Measurements from ENCODE around the gene FGF21.
A peak's percentile ranks its signal among the peaks of the same experiment; 100 is the strongest.

The FGF21 gene

GRCh38 chr19:48726556-48726955, 28.8 kb upstream of the FGF21 start:
- peaks cover 54% of the 10 kb centered on the region for H3K9me3 ChIP-seq
- no peaks in the 10 kb centered on the region for H4K20me1 ChIP-seq
- peak overlapping the region; percentile 82; the same call in 1 of the 2 replicates for H3K27ac ChIP-seq
- peak overlapping the region; percentile 52 for H3K4me2 ChIP-seq
- TF ChIP-seq Cebpa-rat (IDR thresholded peaks at IDR 0.05): no peak
- no peaks in the 10 kb centered on the region for H3K27me3 ChIP-seq
- peaks cover 38% of the 10 kb centered on the region for H3K4me1 ChIP-seq
- peaks cover 64% of the 10 kb centered on the region for H3K36me3 ChIP-seq
- no peak overlapping the region for H3K9ac ChIP-seq
- peak overlapping the region; percentile 37; the same call in 1 of the 2 replicates for H3K4me3 ChIP-seq

DNA sequence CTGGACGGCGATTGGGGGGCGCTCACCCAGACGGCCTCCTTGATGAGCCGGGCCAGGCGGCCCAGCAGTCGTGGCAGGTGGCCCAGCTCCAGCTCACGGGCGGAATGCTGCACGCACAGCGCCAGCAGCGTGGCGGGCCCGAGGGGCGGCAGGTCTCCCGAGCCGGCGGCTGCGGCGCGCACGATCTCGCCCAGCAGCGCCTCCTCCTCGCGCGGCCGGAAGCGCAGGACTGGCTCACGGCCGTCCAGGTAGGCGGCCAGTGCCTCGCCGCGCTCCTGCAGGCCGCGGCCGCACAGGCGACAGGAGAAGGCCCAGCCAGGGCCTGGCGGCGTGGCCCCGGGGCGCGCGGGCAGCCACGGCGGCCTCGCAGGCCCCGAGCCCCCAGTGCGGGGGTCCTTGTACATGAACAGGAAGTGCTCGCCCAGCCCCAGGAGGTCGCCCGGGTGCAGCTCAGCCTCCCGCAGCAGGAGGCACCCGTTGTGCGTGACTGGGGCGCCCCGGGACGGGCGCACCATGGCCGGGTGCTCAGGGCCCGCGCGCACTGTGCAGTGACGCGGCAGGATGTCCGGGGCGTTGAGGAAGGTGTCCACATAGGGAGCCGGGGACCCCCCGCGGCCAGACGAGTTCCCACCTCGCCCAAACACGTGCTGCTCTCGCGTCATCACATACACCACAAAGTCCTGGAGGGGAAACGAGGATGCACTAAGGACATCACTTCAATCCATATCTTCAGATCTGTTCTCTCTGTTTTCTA, 26.2 kb upstream of the FGF21 start:
- H3K4me3 ChIP-seq: no peak overlapping the region

DNA sequence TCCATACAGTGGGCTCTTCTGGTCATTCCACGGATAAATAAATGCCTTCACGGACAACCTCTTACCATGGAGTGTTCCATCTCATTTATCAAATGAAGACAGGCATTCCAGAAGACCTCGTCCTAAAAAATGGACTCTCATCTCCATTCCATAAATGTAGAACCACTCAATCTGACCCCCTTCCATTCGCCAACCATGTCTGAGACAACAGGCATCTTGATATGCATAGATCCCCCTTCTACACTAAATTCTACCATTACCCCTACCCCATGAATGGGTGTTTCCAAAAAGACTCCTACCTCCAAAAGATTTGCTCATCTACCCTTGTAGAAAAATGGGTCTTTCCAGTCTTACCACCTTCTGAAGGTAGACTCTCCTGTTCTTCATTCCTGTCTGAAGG, 23.9 kb upstream of the FGF21 start:
- Histone ChIP-seq H3K9ac (no peak overlapping the region), H3K27me3 (no peaks in the 10 kb centered on the region), H3K9me3 (peaks cover 47% of the 10 kb centered on the region), H4K20me1 (no peaks in the 10 kb centered on the region), H3K27ac (no peak overlapping the region), H3K4me1 (peaks cover 8% of the 10 kb centered on the region), H3K4me2 (no peak overlapping the region), H3K36me3 (peaks cover 87% of the 10 kb centered on the region), H3K4me3 (no peak overlapping the region)
- TF ChIP-seq Cebpa-rat (IDR thresholded peaks at IDR 0.05): no peak

More for the DNA sequence above, 26.2 kb upstream of the FGF21 start:
- no peak for TF ChIP-seq Cebpa-rat (IDR thresholded peaks at IDR 0.05)
- Histone ChIP-seq H4K20me1 (no peaks in the 10 kb centered on the region), H3K9me3 (peaks cover 54% of the 10 kb centered on the region), H3K4me1 (peaks cover 30% of the 10 kb centered on the region), H3K27me3 (no peaks in the 10 kb centered on the region), H3K27ac (no peak overlapping the region), H3K36me3 (peaks cover 79% of the 10 kb centered on the region), H3K4me2 (no peak overlapping the region), H3K9ac (no peak overlapping the region)

DNA sequence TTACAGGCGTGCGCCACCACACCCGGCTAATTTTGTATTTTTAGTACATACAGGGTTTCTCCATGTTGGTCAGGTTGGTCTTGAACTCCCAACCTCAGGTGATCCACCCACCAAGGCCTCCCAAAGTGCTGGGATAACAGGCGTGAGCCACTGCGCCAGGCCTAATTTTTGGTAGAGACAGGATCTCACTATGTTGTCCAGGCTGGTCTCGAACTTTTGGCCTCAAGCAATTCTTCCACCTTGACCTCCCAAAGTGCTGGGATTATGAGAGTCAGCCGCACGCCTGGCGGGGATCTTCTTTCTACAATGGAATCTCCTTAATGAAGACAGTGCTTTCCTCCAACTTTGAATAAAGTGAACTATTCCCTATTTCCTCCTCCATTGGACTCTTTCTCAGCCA, 20.7 kb upstream of the FGF21 start:
- H3K9ac ChIP-seq: no peak overlapping the region
- no peaks in the 10 kb centered on the region for H3K27me3 ChIP-seq
- no peak overlapping the region for H3K27ac ChIP-seq
- no peaks in the 10 kb centered on the region for H4K20me1 ChIP-seq
- H3K4me1 ChIP-seq: peaks cover 11% of the 10 kb centered on the region
- peaks cover 16% of the 10 kb centered on the region for H3K9me3 ChIP-seq
- H3K4me2 ChIP-seq: no peak overlapping the region
- no peak overlapping the region for H3K4me3 ChIP-seq
- H3K36me3 ChIP-seq: peaks cover 57% of the 10 kb centered on the region
- TF ChIP-seq Cebpa-rat (IDR thresholded peaks at IDR 0.05): no peak

DNA sequence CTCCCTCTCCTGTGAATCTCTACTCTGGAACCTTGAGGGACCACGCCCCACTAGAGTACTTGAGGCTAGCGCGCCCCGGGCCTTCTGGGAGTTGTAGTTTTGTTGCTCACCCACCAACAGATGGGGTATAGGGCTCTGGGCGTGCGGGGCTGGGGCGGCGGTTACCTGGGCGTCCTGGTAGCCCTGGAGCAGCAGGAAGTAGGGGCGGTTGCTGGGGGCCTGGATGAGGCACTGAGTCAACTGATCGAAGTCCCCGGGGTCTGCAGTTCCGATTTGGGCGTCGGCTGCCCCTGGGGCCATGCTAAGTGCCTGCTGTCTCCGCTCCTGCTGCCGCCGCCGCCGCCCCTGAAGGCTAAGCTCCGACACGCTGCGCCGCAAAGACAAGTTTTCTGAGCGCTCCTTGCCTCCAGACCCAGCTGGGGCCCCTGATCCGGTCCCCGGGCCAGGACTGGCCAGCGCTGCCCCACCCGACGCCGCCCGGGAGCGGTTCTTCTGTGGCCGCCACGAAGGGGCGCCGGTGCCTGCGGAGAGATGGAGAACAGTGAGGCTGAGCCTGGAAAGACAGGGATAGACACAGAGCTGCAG, 20.2 kb upstream of the FGF21 start:
- Histone ChIP-seq H3K9ac (no peak overlapping the region), H3K27ac (no peak overlapping the region)
- TF ChIP-seq Cebpa-rat (IDR thresholded peaks at IDR 0.05): no peak

GRCh38 chr19:48737360-48737998, 17.8 kb upstream of the FGF21 start:
- Histone ChIP-seq H3K36me3 (peaks cover 33% of the 10 kb centered on the region), H3K4me3 (no peak overlapping the region), H3K27me3 (no peaks in the 10 kb centered on the region), H3K27ac (no peak overlapping the region), H3K9me3 (no peaks in the 10 kb centered on the region), H3K4me2 (no peak overlapping the region), H3K4me1 (peaks cover 34% of the 10 kb centered on the region), H4K20me1 (no peaks in the 10 kb centered on the region), H3K9ac (no peak overlapping the region)
- no peak for TF ChIP-seq Cebpa-rat (IDR thresholded peaks at IDR 0.05)

More for the DNA sequence above, 20.2 kb upstream of the FGF21 start:
- H4K20me1 ChIP-seq: no peaks in the 10 kb centered on the region
- H3K4me3 ChIP-seq: no peak overlapping the region
- H3K36me3 ChIP-seq: peaks cover 52% of the 10 kb centered on the region
- peaks cover 11% of the 10 kb centered on the region for H3K9me3 ChIP-seq
- H3K27me3 ChIP-seq: no peaks in the 10 kb centered on the region
- no peak overlapping the region for H3K4me2 ChIP-seq
- peaks cover 11% of the 10 kb centered on the region for H3K4me1 ChIP-seq

DNA sequence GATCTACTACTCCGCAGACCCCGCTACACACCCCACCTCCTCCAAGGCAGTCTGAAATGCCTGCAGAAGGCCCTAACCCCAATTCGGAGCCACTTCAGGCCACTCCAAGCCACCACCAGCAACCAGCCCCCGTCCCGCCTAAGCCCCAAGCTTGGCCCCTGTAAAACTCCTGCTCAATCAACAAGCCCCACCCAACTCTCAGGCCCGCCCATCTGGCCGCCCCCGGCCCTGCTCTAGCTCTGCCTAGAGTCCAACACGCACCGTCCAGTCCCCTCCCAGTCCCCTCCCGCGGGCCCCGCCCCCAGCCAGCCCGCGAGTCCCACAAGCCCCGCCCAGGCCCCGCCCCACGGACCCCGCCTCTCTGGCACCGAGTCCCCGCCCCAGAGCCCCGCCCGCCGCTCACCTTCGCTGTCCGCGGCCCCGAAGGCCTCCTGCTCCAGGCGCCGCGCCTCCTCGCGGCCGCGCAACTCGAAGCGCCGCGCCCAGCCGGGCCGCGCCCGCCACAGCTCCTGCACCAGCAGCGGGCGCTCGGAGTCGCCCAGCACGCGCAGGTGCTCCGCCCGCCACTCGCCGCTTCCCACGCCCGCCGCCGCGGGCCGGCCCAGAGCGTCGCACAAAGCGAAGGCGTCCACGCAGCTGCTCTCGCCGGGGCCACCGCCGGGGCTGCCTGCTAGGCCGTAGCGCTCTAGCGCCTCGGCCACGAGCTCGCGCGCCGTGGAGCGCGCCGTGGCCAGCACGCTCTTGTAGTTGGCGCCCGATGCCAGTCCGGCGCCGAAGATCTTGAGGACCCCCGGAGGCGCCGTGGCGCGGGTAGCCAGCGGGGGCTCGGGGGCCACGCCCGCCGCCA, 16.5 kb upstream of the FGF21 start:
- Histone ChIP-seq H3K27ac (peak overlapping the region; percentile 98), H3K27me3 (no peaks in the 10 kb centered on the region), H3K9me3 (no peaks in the 10 kb centered on the region), H3K36me3 (peaks cover 28% of the 10 kb centered on the region), H4K20me1 (no peaks in the 10 kb centered on the region), H3K4me1 (peaks cover 34% of the 10 kb centered on the region), H3K4me2 (peak overlapping the region; percentile 99), H3K4me3 (peak overlapping the region; percentile 94), H3K9ac (peak overlapping the region; percentile 95)
- no peak for TF ChIP-seq Cebpa-rat (IDR thresholded peaks at IDR 0.05)

GRCh38 chr19:48739404-48740163, 15.7 kb upstream of the FGF21 start:
- H3K9ac ChIP-seq: peak overlapping the region; percentile 95
- H3K4me2 ChIP-seq: peak overlapping the region; percentile 99
- peak overlapping the region; percentile 94 for H3K4me3 ChIP-seq
- peaks cover 34% of the 10 kb centered on the region for H3K4me1 ChIP-seq
- no peak for TF ChIP-seq Cebpa-rat (IDR thresholded peaks at IDR 0.05)
- peaks cover 28% of the 10 kb centered on the region for H3K36me3 ChIP-seq
- H3K9me3 ChIP-seq: no peaks in the 10 kb centered on the region
- no peaks in the 10 kb centered on the region for H3K27me3 ChIP-seq
- peak overlapping the region; percentile 98 for H3K27ac ChIP-seq
- H4K20me1 ChIP-seq: no peaks in the 10 kb centered on the region

Data from BLaER1 (cell line).